Keratinocyte (primary cell): ENCODE results near the gene LSP1. TPM values are rescaled to one million over a fixed set of nuclear protein-coding genes. Genes with fewer than 3 reads are reported as not detected.

Source experiments
- DNase-seq: peaks from one replicate; pipeline ENCODE4 v3.0.0-alpha.2; 2011; ENCODE audit warnings: low read depth, missing footprints, low spot score
- FAIRE-seq: peaks from 2 replicates; lab custom pipeline; 2011; peaks lifted over from hg19 to GRCh38; lab: Jason Lieb, UNC
- H2AFZ ChIP-seq: 2 replicates; pipeline ENCODE4 v1.6.0; 2012; ENCODE audit warnings: low read length, control low read depth, inconsistent platforms; ENCODE audit not compliant: control insufficient read depth
- H3K27ac ChIP-seq: 2 replicates; pipeline ENCODE4 v1.5.1; 2011; ENCODE audit warnings: low read length; ENCODE audit not compliant: control insufficient read depth, insufficient read depth
- H3K27me3 ChIP-seq: 3 replicates; pipeline ENCODE4 v1.6.0; 2011; ENCODE audit warnings: low read length; ENCODE audit not compliant: control insufficient read depth, insufficient read depth; ENCODE audit errors: extremely low read depth
- H3K36me3 ChIP-seq, 2 experiments: 2 replicates in 1 of 2; 3 replicates in 1 of 2; pipeline ENCODE4 v1.5.1; 2011; ENCODE audit warnings: low read length in 2 of 2, mild to moderate bottlenecking in 1 of 2; ENCODE audit not compliant: control insufficient read depth in 2 of 2, insufficient read depth in 2 of 2; ENCODE audit errors: extremely low read depth in 1 of 2
- H3K4me1 ChIP-seq: 3 replicates; pipeline ENCODE4 v1.5.1; 2011; ENCODE audit warnings: low read length; ENCODE audit not compliant: control insufficient read depth, insufficient read depth; ENCODE audit errors: extremely low read depth
- H3K4me2 ChIP-seq: 3 replicates; pipeline ENCODE4 v1.6.0; 2011; ENCODE audit warnings: low read depth, low read length; ENCODE audit not compliant: control insufficient read depth, insufficient read depth; ENCODE audit errors: extremely low read depth
- H3K4me3 ChIP-seq, 3 experiments: fragments of 200-600 bp in 1 of 3; sonication (generic) in 1 of 3; 2 replicates in 2 of 3; 3 replicates in 1 of 3; pipeline ENCODE4 v1.5.1; 2011 to 2016; ENCODE audit warnings: low read length in 3 of 3, mild to moderate bottlenecking in 3 of 3, control low read depth in 2 of 3, inconsistent platforms in 1 of 3, low read depth in 1 of 3, mixed read lengths in 1 of 3, mixed run types in 1 of 3, moderate library complexity in 1 of 3; ENCODE audit not compliant: control insufficient read depth in 2 of 3, insufficient read depth in 2 of 3; ENCODE audit errors: extremely low read depth in 1 of 3
- H3K79me2 ChIP-seq: 2 replicates; pipeline ENCODE4 v1.6.0; 2012; ENCODE audit warnings: low read length; ENCODE audit not compliant: control insufficient read depth, insufficient read depth
- H3K9ac ChIP-seq: 3 replicates; pipeline ENCODE4 v1.6.0; 2011; ENCODE audit warnings: low read length; ENCODE audit not compliant: control insufficient read depth, insufficient read depth; ENCODE audit errors: extremely low read depth
- H3K9me1 ChIP-seq: 3 replicates; pipeline ENCODE4 v1.6.0; 2011; ENCODE audit warnings: low read length; ENCODE audit not compliant: control insufficient read depth, insufficient read depth; ENCODE audit errors: extremely low read depth
- H3K9me3 ChIP-seq: 2 replicates; pipeline ENCODE4 v1.5.1; 2012; ENCODE audit warnings: low read depth, low read length; ENCODE audit not compliant: control insufficient read depth
- H4K20me1 ChIP-seq: 3 replicates; pipeline ENCODE4 v1.6.0; 2011; ENCODE audit warnings: low read length; ENCODE audit not compliant: control insufficient read depth, insufficient read depth; ENCODE audit errors: extremely low read depth
- EZH2 ChIP-seq: IDR thresholded peaks from one replicate; pipeline ENCODE4 v1.6.1; 2012; ENCODE audit warnings: inconsistent platforms, mild to moderate bottlenecking, low read length, moderate library complexity
- dilution Hi-C: fragments of 300-500 bp; cut with MboI; formaldehyde crosslinking; loops from one replicate; pipeline ENCODE4 v1.7.0; 2020; ENCODE audit warnings: low sequenced_read_pairs; ENCODE audit not compliant: extremely low pct_ligation_motif_present
- polyA plus RNA-seq, 5 experiments: library from polyadenylated mRNA; depleted of rRNA in 3 of 5; stranded (reverse) in 3 of 5; stranded (forward) in 1 of 5; unstranded in 1 of 5; fragments of >200 nt; gene quantifications; 1 replicate in 1 of 5; 2 replicates in 3 of 5; 3 replicates in 1 of 5; pipeline versions ENCODE4 v1.2.1 to v1.2.3, GENCODE V29; 2011 to 2012; ENCODE audit warnings: missing spikeins in 2 of 5, low read depth in 1 of 5, low replicate concordance in 1 of 5
- TF ChIP-seq, protein P1 (sequence below), 3 experiments: IDR thresholded peaks in 1 of 3; conservative IDR thresholded peaks in 1 of 3; optimal IDR thresholded peaks in 1 of 3; 2 replicates in 2 of 3; 3 replicates in 1 of 3; pipeline versions ENCODE3 to v1.5.1; 2011; ENCODE audit warnings: low read length in 3 of 3, mild to moderate bottlenecking in 3 of 3, moderate library complexity in 2 of 3, control low read depth in 1 of 3, inconsistent platforms in 1 of 3; ENCODE audit not compliant: insufficient read depth in 2 of 3; ENCODE audit errors: extremely low read depth in 1 of 3

The LSP1 gene
- polyA plus RNA-seq, 1 donor (not counting 4 experiments of a cell fraction or from before 2014, with no cell fraction given): 0.94 TPM

DNA sequence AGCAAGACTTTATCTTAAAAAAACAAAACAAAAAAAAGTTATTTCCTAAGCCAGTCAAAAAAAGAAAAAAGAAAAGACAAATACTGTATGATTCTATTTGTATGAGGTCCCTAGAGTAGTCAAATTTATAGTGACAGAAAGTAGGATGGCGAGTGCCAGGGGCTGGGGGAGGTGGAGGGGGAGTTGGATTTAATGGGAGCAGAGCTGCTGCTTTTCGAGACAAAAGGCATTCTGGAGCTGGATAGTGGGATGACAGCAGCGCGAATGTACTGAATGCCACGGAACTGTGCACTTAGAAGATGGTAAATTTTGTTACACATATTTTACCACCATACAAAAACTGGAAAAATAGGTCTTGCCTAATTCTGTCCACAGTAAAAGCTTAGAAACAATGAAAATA lies 35.9 kb upstream of the LSP1 start:
- Histone ChIP-seq H3K27me3 (no peaks in the 10 kb centered on the region), H3K9ac (no peak overlapping the region), H3K4me2 (no peak overlapping the region), H3K4me3 (no peak overlapping the region), H3K36me3 (no peaks in the 10 kb centered on the region), H2AFZ (no peak overlapping the region), H3K79me2 (no peaks in the 10 kb centered on the region), H4K20me1 (no peaks in the 10 kb centered on the region), H3K9me3 (peaks cover 7% of the 10 kb centered on the region), H3K4me1 (peaks cover 18% of the 10 kb centered on the region), H3K27ac (no peak overlapping the region), H3K9me1 (no peaks in the 10 kb centered on the region)
- no peak for FAIRE-seq
- dilution Hi-C loops: no loop called here
- TF ChIP-seq EZH2: no peak
- TF ChIP-seq, protein P1, sequence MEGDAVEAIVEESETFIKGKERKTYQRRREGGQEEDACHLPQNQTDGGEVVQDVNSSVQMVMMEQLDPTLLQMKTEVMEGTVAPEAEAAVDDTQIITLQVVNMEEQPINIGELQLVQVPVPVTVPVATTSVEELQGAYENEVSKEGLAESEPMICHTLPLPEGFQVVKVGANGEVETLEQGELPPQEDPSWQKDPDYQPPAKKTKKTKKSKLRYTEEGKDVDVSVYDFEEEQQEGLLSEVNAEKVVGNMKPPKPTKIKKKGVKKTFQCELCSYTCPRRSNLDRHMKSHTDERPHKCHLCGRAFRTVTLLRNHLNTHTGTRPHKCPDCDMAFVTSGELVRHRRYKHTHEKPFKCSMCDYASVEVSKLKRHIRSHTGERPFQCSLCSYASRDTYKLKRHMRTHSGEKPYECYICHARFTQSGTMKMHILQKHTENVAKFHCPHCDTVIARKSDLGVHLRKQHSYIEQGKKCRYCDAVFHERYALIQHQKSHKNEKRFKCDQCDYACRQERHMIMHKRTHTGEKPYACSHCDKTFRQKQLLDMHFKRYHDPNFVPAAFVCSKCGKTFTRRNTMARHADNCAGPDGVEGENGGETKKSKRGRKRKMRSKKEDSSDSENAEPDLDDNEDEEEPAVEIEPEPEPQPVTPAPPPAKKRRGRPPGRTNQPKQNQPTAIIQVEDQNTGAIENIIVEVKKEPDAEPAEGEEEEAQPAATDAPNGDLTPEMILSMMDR (optimal IDR thresholded peaks at IDR 0.05 in 1 of 3, IDR thresholded peaks at IDR 0.05 in 1 of 3, conservative IDR thresholded peaks at IDR 0.05 in 1 of 3; ENCODE audit: extremely low read depth in 1 of 3, insufficient read depth in 2 of 3, low read length in 3 of 3): no peak
- DNase-seq: no peak

- no peak for DNase-seq
- FAIRE-seq: no peak
Measured at GRCh38 chr11:1817511-1817910, 35.4 kb upstream of the LSP1 start.

More at GRCh38 chr11:1817511-1817910, 35.4 kb upstream of the LSP1 start:
- Histone ChIP-seq H2AFZ (no peak overlapping the region), H3K9me1 (no peaks in the 10 kb centered on the region), H3K79me2 (no peaks in the 10 kb centered on the region), H3K4me2 (no peak overlapping the region), H3K27ac (no peak overlapping the region), H3K36me3 (no peaks in the 10 kb centered on the region), H3K4me3 (no peak overlapping the region), H4K20me1 (no peaks in the 10 kb centered on the region), H3K27me3 (no peaks in the 10 kb centered on the region), H3K9ac (no peak overlapping the region), H3K4me1 (peaks cover 18% of the 10 kb centered on the region), H3K9me3 (peaks cover 7% of the 10 kb centered on the region)
- TF ChIP-seq, protein P1 (optimal IDR thresholded peaks at IDR 0.05 in 1 of 3, IDR thresholded peaks at IDR 0.05 in 1 of 3, conservative IDR thresholded peaks at IDR 0.05 in 1 of 3; ENCODE audit: extremely low read depth in 1 of 3, insufficient read depth in 2 of 3, low read length in 3 of 3): no peak
- TF ChIP-seq EZH2: no peak
- dilution Hi-C loops: no loop called here
